ENCODE results near the gene NOL4L.

NOL4L gene

DNA sequence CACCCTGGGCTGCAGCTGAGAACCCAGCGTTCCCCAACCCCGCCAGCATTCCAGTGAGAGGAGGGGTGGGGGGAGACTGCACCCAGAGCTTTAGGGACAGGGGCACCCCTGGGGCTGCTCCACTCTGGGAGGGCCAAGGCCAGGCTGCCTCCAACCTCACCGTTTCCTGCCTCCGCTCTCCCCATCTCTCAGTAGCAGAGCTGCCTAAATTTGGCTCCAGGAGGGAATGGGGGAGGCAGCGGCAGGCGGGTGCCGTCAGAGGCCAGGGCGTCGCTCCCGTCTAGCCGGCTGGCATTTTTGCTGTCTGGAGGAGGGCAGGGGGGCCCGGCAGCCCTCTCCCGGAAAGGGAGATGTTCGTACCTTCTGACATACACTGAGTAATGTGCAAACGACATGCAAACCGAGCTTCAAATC is 46.6 kb downstream of the NOL4L start:
- no peak overlapping the region for H3K27ac ChIP-seq
- TF ChIP-seq, protein P1, sequence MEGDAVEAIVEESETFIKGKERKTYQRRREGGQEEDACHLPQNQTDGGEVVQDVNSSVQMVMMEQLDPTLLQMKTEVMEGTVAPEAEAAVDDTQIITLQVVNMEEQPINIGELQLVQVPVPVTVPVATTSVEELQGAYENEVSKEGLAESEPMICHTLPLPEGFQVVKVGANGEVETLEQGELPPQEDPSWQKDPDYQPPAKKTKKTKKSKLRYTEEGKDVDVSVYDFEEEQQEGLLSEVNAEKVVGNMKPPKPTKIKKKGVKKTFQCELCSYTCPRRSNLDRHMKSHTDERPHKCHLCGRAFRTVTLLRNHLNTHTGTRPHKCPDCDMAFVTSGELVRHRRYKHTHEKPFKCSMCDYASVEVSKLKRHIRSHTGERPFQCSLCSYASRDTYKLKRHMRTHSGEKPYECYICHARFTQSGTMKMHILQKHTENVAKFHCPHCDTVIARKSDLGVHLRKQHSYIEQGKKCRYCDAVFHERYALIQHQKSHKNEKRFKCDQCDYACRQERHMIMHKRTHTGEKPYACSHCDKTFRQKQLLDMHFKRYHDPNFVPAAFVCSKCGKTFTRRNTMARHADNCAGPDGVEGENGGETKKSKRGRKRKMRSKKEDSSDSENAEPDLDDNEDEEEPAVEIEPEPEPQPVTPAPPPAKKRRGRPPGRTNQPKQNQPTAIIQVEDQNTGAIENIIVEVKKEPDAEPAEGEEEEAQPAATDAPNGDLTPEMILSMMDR (conservative IDR thresholded peaks at IDR 0.05): no peak

DNA sequence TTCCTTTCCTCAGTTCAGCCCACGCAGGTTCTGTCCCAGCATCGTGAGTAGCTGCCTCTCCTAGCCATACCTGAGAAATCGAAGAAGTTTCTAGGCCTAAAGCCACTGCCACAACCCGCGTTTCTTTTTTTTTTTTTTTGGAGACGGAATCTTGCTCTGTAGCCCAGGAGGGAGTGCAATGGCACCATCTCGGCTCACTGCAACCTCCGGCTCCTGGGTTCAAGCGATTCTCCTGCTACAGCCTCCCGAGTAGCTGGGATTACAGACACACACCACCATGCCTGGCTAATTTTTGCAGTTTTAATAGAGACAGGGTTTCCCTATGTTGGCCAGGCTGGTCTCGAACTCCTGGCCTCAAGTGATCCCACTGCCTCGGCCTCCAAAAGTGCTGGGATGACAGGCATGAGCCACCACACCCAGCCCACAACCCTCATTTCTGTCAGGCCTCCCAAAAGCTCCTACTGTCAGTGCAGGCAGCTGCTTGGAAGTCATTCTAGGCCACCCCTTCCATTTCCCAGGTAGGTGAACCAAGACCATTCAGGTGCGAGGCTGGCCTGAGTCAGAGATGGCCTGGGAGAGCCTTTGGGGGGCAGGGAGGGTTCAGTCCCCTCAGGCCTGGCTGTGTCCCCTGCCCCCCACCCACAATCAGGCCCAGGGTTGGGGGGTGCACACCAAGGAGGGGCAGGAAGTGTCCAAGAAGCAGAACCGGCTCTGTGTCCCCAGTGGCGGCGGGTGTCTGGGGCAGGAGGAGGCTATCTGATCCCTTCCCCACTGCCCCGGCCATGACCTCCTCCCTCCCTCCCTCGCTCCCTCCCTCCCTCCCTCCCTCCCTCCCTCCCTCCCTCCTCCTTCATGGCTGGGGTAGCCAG is 47.2 kb downstream of the NOL4L start:
- H3K27ac ChIP-seq: peak overlapping the region; percentile 73
- TF ChIP-seq, protein P1 (conservative IDR thresholded peaks at IDR 0.05): no peak

DNA sequence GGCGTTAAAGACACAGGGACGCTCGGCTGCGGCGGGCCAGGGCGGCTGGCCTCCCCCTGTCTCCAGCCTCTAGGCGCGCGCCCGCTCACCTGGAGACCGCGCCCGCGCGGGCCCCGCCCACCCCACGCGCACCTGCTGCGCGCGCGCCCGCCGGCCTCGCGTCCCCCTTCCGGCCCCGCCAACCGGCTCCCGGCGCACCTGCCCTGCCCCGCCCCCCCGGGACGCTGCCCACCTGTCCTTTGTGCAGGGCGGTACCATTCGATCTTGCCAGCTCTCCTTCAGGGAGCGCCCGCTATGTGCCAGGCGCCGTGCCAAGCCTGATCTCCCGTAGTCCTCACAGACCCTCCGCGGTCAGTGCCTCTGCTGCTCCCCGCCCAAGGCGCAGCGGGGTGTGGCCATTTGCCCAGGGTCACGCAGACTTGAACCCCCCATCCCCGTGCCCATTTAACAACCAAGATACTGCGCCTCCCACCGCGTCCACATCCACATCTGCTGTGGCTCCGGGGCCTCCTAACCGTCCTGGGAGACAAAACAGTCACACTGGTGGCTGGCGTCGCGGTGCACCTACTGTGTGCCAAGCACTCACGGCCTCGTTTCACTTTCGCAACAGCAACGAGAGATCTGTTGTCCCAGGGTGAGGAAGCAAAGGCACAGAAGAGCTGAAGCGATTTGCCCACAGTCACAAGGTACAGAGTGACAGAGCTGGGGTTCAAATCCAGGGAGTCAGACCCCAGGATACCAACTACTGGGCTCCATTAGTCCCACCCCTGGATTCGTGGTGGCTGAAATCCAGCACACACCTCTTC is 48.1 kb downstream of the NOL4L start:
- H3K27ac ChIP-seq: peak overlapping the region; percentile 73
- TF ChIP-seq, protein P1 (conservative IDR thresholded peaks at IDR 0.05): no peak

DNA sequence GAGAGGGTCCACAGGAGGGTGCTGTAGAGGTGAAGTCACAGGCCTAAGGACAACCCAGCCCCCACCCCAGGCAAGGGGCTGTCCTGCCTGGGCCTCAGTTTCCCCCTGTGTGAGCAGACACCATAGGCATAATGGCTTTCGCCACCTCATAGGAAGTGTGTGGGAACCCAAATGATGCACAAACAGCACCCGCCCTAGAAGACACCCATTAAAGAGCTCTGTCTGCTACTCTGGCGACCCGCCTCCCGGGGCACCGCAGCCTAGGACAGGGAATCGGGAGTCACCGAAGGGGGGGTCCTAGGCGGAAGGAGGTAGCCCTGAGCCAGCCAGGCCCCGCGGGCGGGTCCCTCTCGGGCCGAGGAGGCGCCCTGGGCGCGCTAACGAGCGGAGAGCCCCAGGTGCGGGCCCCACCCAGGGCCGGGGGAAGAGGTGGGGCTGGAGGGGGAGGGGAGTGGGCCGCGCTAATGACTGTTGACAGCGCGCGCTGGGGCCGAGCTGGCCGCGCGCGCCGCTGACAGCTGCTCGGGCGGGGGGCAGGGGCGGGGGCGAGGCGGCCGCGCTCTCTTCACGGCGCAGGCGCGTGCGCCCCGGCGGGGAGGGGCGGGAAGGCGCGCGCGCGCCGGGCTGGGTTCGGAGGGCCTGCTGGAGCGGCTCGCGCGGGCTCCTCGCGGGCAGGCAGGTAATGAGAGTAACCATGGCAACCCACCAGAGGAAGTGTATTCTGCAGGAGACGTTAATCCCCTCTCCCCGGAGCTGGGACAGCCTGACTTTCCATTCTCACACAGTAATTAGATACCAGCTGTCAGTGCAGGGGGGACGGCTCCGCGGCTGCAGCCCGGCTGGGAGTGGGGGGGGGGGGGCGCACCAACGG is 48.9 kb downstream of the NOL4L start:
- peak overlapping the region; percentile 73 for H3K27ac ChIP-seq

DNA sequence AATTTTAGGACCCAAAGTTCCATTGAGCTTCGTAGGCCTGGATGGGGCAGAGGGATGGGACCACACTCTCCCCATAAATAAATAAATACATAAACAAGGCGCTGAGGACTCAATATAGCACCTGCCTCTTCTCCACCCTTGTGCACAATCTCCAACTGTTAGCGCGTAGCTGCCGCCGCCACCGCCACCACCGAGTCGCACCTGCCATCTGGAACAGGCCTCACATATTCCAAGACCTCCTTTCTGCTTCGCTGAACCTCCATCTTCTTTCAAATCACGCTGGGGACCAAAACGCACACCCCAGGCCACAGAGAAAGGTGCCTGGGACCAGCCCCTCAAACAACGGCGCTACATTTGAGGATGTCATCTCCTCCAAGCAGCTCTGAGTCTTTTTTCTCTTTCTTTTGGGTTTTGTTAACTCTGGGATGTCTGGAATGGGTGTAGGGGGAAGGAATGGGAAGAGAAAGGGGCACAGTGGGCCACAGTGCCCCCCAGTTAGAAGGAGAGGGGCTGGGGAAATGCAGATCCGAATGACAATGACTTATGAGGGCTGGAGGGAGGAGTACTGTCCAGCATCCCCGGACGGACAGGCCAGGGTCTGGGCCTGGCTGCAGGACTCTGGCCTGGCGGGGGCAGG is 49.7 kb downstream of the NOL4L start:
- H3K27ac ChIP-seq: peak overlapping the region; percentile 73
- TF ChIP-seq, protein P1 (conservative IDR thresholded peaks at IDR 0.05): no peak

More for the DNA sequence above, 48.9 kb downstream of the NOL4L start:
- TF ChIP-seq, protein P1 (conservative IDR thresholded peaks at IDR 0.05): no peak

DNA sequence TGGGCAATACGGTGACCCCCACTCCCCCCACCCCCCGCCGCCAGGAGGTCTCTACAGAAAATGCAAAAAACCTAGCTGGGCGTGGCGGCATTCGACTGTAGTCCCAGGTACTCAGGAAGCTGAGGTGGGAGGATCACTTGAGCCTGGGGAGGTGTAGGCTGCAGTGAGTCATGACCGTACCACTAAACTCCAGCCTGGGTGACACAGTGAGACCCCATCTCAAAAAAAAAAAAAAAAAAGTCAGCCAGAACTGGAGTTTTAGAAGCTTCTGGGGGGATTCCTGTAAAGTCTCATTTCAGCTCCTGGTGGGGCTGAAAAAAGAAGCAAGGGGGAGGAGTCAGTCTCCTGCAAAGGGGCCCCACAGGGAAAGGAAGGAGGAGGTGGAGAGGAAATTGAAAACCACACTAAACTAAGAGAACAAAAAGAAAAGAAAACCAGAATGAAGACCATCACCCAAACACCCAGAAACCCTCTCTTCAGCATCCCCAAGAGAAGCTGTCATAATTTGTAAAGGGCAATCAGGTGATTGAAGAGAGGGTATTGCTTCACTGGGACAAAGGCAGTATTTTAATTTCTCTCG is 50.4 kb downstream of the NOL4L start:
- TF ChIP-seq, protein P1 (conservative IDR thresholded peaks at IDR 0.05): no peak
- H3K27ac ChIP-seq: no peak overlapping the region
